Progenitor cell of endocrine pancreas (in vitro differentiated cells): ENCODE results near the gene MTAP. TPM values are rescaled to one million over a fixed set of nuclear protein-coding genes. Genes with fewer than 3 reads are reported as not detected.
A peak's percentile ranks its signal among the peaks of the same experiment; 100 is the strongest.

ENCODE experiments used
- DNase-seq: peaks from one replicate; pipeline ENCODE4 v3.0.0; 2021; ENCODE audit warnings: low spot score; ENCODE audit not compliant: unreplicated experiment
- H3K27ac Mint-ChIP-seq: 2 replicates; pipeline ENCODE4 v1.8.0; 2021; ENCODE audit warnings: mild to moderate bottlenecking, moderate library complexity, mixed read lengths
- H3K27me3 Mint-ChIP-seq: 2 replicates; pipeline ENCODE4 v1.8.0; 2021; ENCODE audit warnings: mixed read lengths
- H3K36me3 Mint-ChIP-seq: 2 replicates; pipeline ENCODE4 v1.8.0; 2022; ENCODE audit warnings: mixed read lengths; ENCODE audit not compliant: insufficient read depth
- H3K4me1 Mint-ChIP-seq: 2 replicates; pipeline ENCODE4 v1.8.0; 2021; ENCODE audit warnings: low read depth, mixed read lengths
- H3K4me3 Mint-ChIP-seq: 2 replicates; pipeline ENCODE4 v1.8.0; 2021; ENCODE audit warnings: low read depth, mild to moderate bottlenecking, moderate library complexity, mixed read lengths
- H3K9me3 Mint-ChIP-seq: 2 replicates; pipeline ENCODE4 v1.8.0; 2021; ENCODE audit warnings: low read depth, mixed read lengths
- total RNA-seq: library from RNA; stranded (reverse); gene quantifications from 2 replicates; pipeline ENCODE4 v1.2.1, GENCODE V29; 2021
- TF ChIP-seq, protein P1 (sequence below): fragments of 200-600 bp; sonication (generic); IDR thresholded peaks from one replicate; pipeline ENCODE4 v1.5.0; 2021; ENCODE audit warnings: antibody characterized with exemption, mild to moderate bottlenecking; ENCODE audit not compliant: unreplicated experiment

MTAP gene
- total RNA-seq, 1 donor from 2014 or later, result 73.4 TPM

DNA sequence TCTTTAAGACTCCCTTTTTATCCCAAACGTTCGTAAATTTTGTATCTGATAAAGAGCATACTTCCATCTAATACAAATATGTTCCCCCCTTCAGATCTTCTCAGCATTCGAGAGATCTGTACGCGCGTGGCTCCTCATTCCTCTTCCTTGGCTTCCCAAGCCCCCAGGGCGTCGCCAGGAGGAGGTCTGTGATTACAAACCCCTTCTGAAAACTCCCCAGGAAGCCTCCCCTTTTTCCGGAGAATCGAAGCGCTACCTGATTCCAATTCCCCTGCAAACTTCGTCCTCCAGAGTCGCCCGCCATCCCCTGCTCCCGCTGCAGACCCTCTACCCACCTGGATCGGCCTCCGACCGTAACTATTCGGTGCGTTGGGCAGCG lies 171.9 kb downstream of the MTAP start:
- Mint-ChIP-seq H3K4me1 (peaks cover 9% of the 10 kb centered on the region), H3K9me3 (no peaks in the 10 kb centered on the region), H3K4me3 (peak overlapping the region; percentile 67), H3K27me3 (peaks cover 98% of the 10 kb centered on the region), H3K27ac (peak overlapping the region; percentile 90), H3K36me3 (no peaks in the 10 kb centered on the region)
- TF ChIP-seq, protein P1, sequence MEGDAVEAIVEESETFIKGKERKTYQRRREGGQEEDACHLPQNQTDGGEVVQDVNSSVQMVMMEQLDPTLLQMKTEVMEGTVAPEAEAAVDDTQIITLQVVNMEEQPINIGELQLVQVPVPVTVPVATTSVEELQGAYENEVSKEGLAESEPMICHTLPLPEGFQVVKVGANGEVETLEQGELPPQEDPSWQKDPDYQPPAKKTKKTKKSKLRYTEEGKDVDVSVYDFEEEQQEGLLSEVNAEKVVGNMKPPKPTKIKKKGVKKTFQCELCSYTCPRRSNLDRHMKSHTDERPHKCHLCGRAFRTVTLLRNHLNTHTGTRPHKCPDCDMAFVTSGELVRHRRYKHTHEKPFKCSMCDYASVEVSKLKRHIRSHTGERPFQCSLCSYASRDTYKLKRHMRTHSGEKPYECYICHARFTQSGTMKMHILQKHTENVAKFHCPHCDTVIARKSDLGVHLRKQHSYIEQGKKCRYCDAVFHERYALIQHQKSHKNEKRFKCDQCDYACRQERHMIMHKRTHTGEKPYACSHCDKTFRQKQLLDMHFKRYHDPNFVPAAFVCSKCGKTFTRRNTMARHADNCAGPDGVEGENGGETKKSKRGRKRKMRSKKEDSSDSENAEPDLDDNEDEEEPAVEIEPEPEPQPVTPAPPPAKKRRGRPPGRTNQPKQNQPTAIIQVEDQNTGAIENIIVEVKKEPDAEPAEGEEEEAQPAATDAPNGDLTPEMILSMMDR, result no peak
- DNase-seq, result no peak

- Mint-ChIP-seq H3K36me3 (no peaks in the 10 kb centered on the region), H3K4me1 (peaks cover 9% of the 10 kb centered on the region), H3K9me3 (no peaks in the 10 kb centered on the region), H3K27ac (peak overlapping the region; percentile 90), H3K27me3 (peaks cover 98% of the 10 kb centered on the region), H3K4me3 (peak overlapping the region; percentile 67)
- TF ChIP-seq, protein P1, result no peak
- DNase-seq, result peak; percentile 30
These were observed 172.4 kb downstream of the MTAP start for GRCh38 chr9:21974722-21975409.

DNA sequence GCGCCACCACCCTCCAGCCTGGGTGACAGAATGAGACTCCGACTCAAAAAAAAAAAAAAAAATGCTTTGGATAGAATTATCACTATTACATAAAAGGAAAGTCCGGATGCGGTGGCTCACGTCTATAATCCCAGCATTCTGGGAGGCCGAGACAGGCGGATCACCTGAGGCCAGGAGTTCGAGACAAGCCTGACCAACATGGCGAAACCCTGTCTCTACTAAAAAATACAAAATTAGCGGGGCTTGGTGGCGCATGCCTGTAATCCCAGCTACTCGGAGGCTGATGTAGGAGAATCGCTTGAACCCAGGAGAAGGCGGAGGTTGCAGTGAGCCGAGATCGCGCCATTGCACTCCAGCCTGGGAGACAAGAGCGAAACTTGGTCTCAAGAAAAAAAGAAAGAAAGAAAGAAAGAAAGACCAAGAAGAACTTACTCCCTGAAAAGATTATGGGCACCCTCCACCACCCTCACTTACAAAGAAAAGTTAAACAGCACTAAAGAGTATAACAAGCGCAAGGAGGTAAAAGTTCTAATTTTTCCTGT lies 174.0 kb downstream of the MTAP start:
- Mint-ChIP-seq H3K4me3 (no peak overlapping the region), H3K27ac (no peak overlapping the region), H3K4me1 (peaks cover 7% of the 10 kb centered on the region), H3K36me3 (no peaks in the 10 kb centered on the region), H3K27me3 (peaks cover 97% of the 10 kb centered on the region), H3K9me3 (no peaks in the 10 kb centered on the region)
- no peak for DNase-seq
- TF ChIP-seq, protein P1, result no peak

DNA sequence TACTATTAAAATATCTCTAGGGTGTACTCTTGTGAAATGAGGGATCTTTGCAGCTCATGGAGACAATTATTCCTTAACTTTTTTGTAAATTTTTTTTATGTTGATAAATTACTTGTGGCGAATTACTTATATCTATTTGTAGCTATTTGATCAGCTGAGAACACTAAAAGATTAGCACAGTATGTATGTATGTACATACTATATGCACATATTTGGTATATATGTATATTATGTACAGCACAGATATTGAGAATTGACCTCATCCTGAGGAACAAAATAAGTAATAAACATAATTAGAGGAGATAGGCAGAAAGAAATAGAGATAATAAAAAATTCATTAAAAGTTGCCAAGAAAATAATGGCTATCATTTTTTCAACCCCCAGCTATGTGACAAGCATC lies 180.0 kb downstream of the MTAP start:
- H3K4me1 Mint-ChIP-seq, result no peaks in the 10 kb centered on the region
- no peaks in the 10 kb centered on the region for H3K9me3 Mint-ChIP-seq
- H3K27me3 Mint-ChIP-seq, result peaks cover 97% of the 10 kb centered on the region
- TF ChIP-seq, protein P1, result no peak
- no peak overlapping the region for H3K4me3 Mint-ChIP-seq
- no peak for DNase-seq
- H3K36me3 Mint-ChIP-seq, result no peaks in the 10 kb centered on the region
- H3K27ac Mint-ChIP-seq, result no peak overlapping the region

GRCh38 chr9:21982861-21983560 lies 180.6 kb downstream of the MTAP start:
- Mint-ChIP-seq H3K27ac (no peak overlapping the region), H3K27me3 (peaks cover 96% of the 10 kb centered on the region), H3K4me3 (no peak overlapping the region), H3K4me1 (no peaks in the 10 kb centered on the region), H3K36me3 (no peaks in the 10 kb centered on the region), H3K9me3 (no peaks in the 10 kb centered on the region)
- no peak for DNase-seq
- TF ChIP-seq, protein P1, result no peak
